C1 segment of cervical spinal cord (tissue), 14 donors: Measurements from ENCODE around the gene NEK11.

Source experiments
- DNase-seq, 14 donors: peaks; one replicate each; lab custom pipeline; 2025; lab: John Stamatoyannopoulos, UW

NEK11 gene

GRCh38 chr3:131223373-131224289 is 197.0 kb downstream of the NEK11 start:
- DNase-seq: no peak

- no peak for DNase-seq
These were observed 198.3 kb downstream of the NEK11 start for GRCh38 chr3:131224886-131225550.

GRCh38 chr3:131228522-131228921 is 201.8 kb downstream of the NEK11 start:
- DNase-seq: no peak

GRCh38 chr3:131231710-131232389 is 205.2 kb downstream of the NEK11 start:
- no peak for DNase-seq

GRCh38 chr3:131232711-131233267 is 206.1 kb downstream of the NEK11 start:
- DNase-seq: no peak

- no peak for DNase-seq
These were observed 207.4 kb downstream of the NEK11 start for GRCh38 chr3:131233900-131234668.

GRCh38 chr3:131236421-131236820 is 209.7 kb downstream of the NEK11 start:
- no peak for DNase-seq

GRCh38 chr3:131238496-131238895 is 211.8 kb downstream of the NEK11 start:
- DNase-seq: no peak

- DNase-seq: no peak
These were observed 212.6 kb downstream of the NEK11 start for GRCh38 chr3:131239267-131239666.

GRCh38 chr3:131242201-131242600 is 215.5 kb downstream of the NEK11 start:
- no peak for DNase-seq

GRCh38 chr3:131250466-131250865 is 223.8 kb downstream of the NEK11 start:
- DNase-seq: no peak

- DNase-seq: no peak
These were observed 233.8 kb downstream of the NEK11 start for GRCh38 chr3:131260525-131260924.

- DNase-seq: no peak
These were observed 234.4 kb downstream of the NEK11 start for GRCh38 chr3:131261104-131261503.

- DNase-seq: no peak
These were observed 248.9 kb downstream of the NEK11 start for GRCh38 chr3:131275556-131275955.

- DNase-seq: no peak
These were observed 251.3 kb downstream of the NEK11 start for GRCh38 chr3:131277836-131278497.

- no peak for DNase-seq
These were observed 252.9 kb downstream of the NEK11 start for GRCh38 chr3:131279577-131279976.

- no peak for DNase-seq
These were observed 255.7 kb downstream of the NEK11 start for GRCh38 chr3:131282379-131282778.

GRCh38 chr3:131282967-131283366 is 256.3 kb downstream of the NEK11 start:
- no peak for DNase-seq

- DNase-seq: no peak
These were observed 257.2 kb downstream of the NEK11 start for GRCh38 chr3:131283862-131284261.

GRCh38 chr3:131284302-131284701 is 257.6 kb downstream of the NEK11 start:
- DNase-seq: no peak

GRCh38 chr3:131285456-131285855 is 258.8 kb downstream of the NEK11 start:
- DNase-seq: no peak
